GM12878 (cell line): ENCODE data around the gene ZDHHC9. TPM values are rescaled to one million over a fixed set of nuclear protein-coding genes. Genes with fewer than 3 reads are reported as not detected.
A peak's percentile ranks its signal among the peaks of the same experiment; 100 is the strongest.

ENCODE experiments used
- ASH2L ChIP-seq: fragments of 300-600, 200-600 bp; sonication (generic); IDR thresholded peaks from 2 replicates; pipeline ENCODE4 v1.6.1; 2017; ENCODE audit warnings: low read depth, mild to moderate bottlenecking, borderline replicate concordance
- ATF7 ChIP-seq: fragments of 450-650 bp; IDR thresholded peaks from 2 replicates; pipeline ENCODE4 v1.6.1; 2016; ENCODE audit warnings: low read depth, mild to moderate bottlenecking
- BCL11A ChIP-seq: IDR thresholded peaks from 2 replicates; pipeline ENCODE4 v1.6.1; 2011; ENCODE audit warnings: low read depth, low read length
- CBFB ChIP-seq: IDR thresholded peaks from 2 replicates; pipeline ENCODE4 v1.6.1; 2016; ENCODE audit warnings: antibody characterized with exemption, low read depth
- EP300 ChIP-seq, 2 experiments: fragments of 150-350 bp in 1 of 2; IDR thresholded peaks; 2 replicates each; pipeline ENCODE4 v1.6.1; 2011 to 2012; ENCODE audit warnings: low read depth in 2 of 2, low read length in 2 of 2, borderline replicate concordance in 1 of 2, improper control_type of control experiment in 1 of 2, inconsistent platforms in 1 of 2; ENCODE audit not compliant: control insufficient read depth in 1 of 2
- HDGF ChIP-seq: fragments of 450-650 bp; IDR thresholded peaks from 2 replicates; pipeline ENCODE4 v1.6.1; 2016; ENCODE audit warnings: antibody characterized with exemption
- IKZF2 ChIP-seq, 2 experiments: fragments of 450-650 bp; IDR thresholded peaks; 2 replicates each; pipeline ENCODE4 v1.6.1; 2017; ENCODE audit warnings: mild to moderate bottlenecking in 2 of 2, moderate library complexity in 2 of 2
- MEF2B ChIP-seq: fragments of 450-650 bp; IDR thresholded peaks from 2 replicates; pipeline ENCODE4 v1.6.1; 2018; ENCODE audit warnings: mild to moderate bottlenecking, moderate library complexity; ENCODE audit not compliant: partially characterized antibody, poor library complexity, severe bottlenecking
- NBN ChIP-seq: fragments of 450-650 bp; IDR thresholded peaks from 2 replicates; pipeline ENCODE4 v1.6.1; 2016
- NFXL1 ChIP-seq: fragments of 450-650 bp; IDR thresholded peaks from 2 replicates; pipeline ENCODE4 v1.6.1; 2017; ENCODE audit warnings: antibody characterized with exemption, mild to moderate bottlenecking, borderline replicate concordance
- NFYA ChIP-seq: IDR thresholded peaks from 2 replicates; pipeline ENCODE4 v1.6.1; 2011; ENCODE audit warnings: low read depth, mild to moderate bottlenecking, low read length, improper control_type of control experiment, borderline replicate concordance
- NR2C1 ChIP-seq: fragments of 450-650 bp; IDR thresholded peaks from 2 replicates; pipeline ENCODE4 v1.6.1; 2017; ENCODE audit warnings: antibody characterized with exemption, mild to moderate bottlenecking, moderate library complexity
- PAX5 ChIP-seq: IDR thresholded peaks from 2 replicates; pipeline ENCODE4 v1.6.1; 2011; ENCODE audit warnings: low read depth, low read length, borderline replicate concordance
- POLR2A ChIP-seq: IDR thresholded peaks from 2 replicates; pipeline ENCODE4 v1.6.1; 2011; ENCODE audit warnings: low read depth, mild to moderate bottlenecking, low read length
- RB1 ChIP-seq: fragments of 450-650 bp; formaldehyde crosslinking; IDR thresholded peaks from 2 replicates; pipeline ENCODE4 v1.6.1; 2017; ENCODE audit warnings: mild to moderate bottlenecking, borderline replicate concordance
- SMAD5 ChIP-seq: IDR thresholded peaks from 2 replicates; pipeline ENCODE4 v1.6.1; 2016; ENCODE audit warnings: antibody characterized with exemption, low read depth
- TAF1 ChIP-seq: IDR thresholded peaks from 2 replicates; pipeline ENCODE4 v1.6.1; 2011; ENCODE audit warnings: mild to moderate bottlenecking, low read depth, low read length, borderline replicate concordance
- TCF3 ChIP-seq: IDR thresholded peaks from 2 replicates; pipeline ENCODE4 v1.6.1; 2012; ENCODE audit warnings: low read depth, mild to moderate bottlenecking, low read length, borderline replicate concordance; ENCODE audit not compliant: insufficient read depth
- YY1 ChIP-seq: IDR thresholded peaks from 2 replicates; pipeline ENCODE4 v1.6.1; 2011; ENCODE audit warnings: low read depth, mild to moderate bottlenecking, low read length
- ZNF207 ChIP-seq: fragments of 450-650 bp; IDR thresholded peaks from 2 replicates; pipeline ENCODE4 v1.6.1; 2014; ENCODE audit warnings: antibody characterized with exemption, mild to moderate bottlenecking, borderline replicate concordance
- ZNF592 ChIP-seq: fragments of 450-650 bp; IDR thresholded peaks from 2 replicates; pipeline ENCODE4 v1.6.1; 2017; ENCODE audit warnings: mild to moderate bottlenecking, moderate library complexity
- polyA plus RNA-seq, 11 experiments: library from polyadenylated mRNA; depleted of rRNA in 4 of 11; unstranded in 6 of 11; stranded (reverse) in 5 of 11; fragments of >200 nt; fragmentation: Nextera tagmentation in 4 of 11; fragmentation: Illumina TruSeq in 1 of 11; extraction: Ambion mirVana in 4 of 11; extraction: Trizol in 1 of 11; gene quantifications; 1 replicate in 1 of 11; 2 replicates in 10 of 11; pipeline versions ENCODE4 v1.2.1 to v1.2.3, GENCODE V29; 2011 to 2016; ENCODE audit warnings: inconsistent platforms in 2 of 11, missing spikeins in 2 of 11, low read depth in 1 of 11
- total RNA-seq, 4 experiments: library from RNA; depleted of rRNA in 3 of 4; stranded (reverse); fragments of >200 nt in 3 of 4; fragmentation: Illumina TruSeq in 1 of 4; extraction: Trizol in 1 of 4; gene quantifications; 2 replicates each; pipeline versions ENCODE4 v1.2.1 to v1.2.3, GENCODE V29; 2013 to 2021
- TF ChIP-seq, protein P1 (sequence below): IDR thresholded peaks from 2 replicates; pipeline ENCODE4 v1.6.1; 2011; ENCODE audit warnings: low read depth, mild to moderate bottlenecking, low read length, moderate library complexity, borderline replicate concordance; ENCODE audit errors: extremely low read depth
- TF ChIP-seq, protein P2 (sequence below): fragments of 450-650 bp; IDR thresholded peaks from 2 replicates; pipeline ENCODE4 v1.6.1; 2018; ENCODE audit warnings: mild to moderate bottlenecking, low read depth, moderate library complexity; ENCODE audit not compliant: partially characterized antibody

Gene ZDHHC9
- total and polyA plus RNA-seq, 10 of the 15 experiments (the other 5 are each of a cell fraction or from before 2014, with no cell fraction given): 1.8 to 13.0 (median 5.4) TPM

GRCh38 chrX:129777218-129778030, 66.3 kb downstream of the ZDHHC9 start (continued):
- no peak for TF ChIP-seq YY1
- TF ChIP-seq MEF2B: no peak
- TF ChIP-seq, protein P1, sequence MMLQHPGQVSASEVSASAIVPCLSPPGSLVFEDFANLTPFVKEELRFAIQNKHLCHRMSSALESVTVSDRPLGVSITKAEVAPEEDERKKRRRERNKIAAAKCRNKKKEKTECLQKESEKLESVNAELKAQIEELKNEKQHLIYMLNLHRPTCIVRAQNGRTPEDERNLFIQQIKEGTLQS: no peak
- peak; percentile 48; the same call in 1 of the 2 replicates for TF ChIP-seq PAX5
- no peak for TF ChIP-seq NFYA
- TF ChIP-seq EP300 (IDR thresholded peaks at IDR 0.05; ENCODE audit: borderline replicate concordance in 1 of 2, control insufficient read depth in 1 of 2, low read depth in 2 of 2, low read length in 2 of 2): peak in 1 of 2 experiments; percentile 28; a peak in 1 of 4 replicates
- TF ChIP-seq TCF3: peak; percentile 67; the same call in 1 of the 2 replicates
- 0 out of 2 replicates have a peak, but pooled peaks have one; percentile 12 for TF ChIP-seq BCL11A
- TF ChIP-seq HDGF: 0 out of 2 replicates have a peak, but pooled peaks have one; percentile 60
- 0 out of 2 replicates have a peak, but pooled peaks have one; percentile 5 for TF ChIP-seq NR2C1
- TF ChIP-seq ATF7: 0 out of 2 replicates have a peak, but pooled peaks have one; percentile 30
- TF ChIP-seq, protein P2, sequence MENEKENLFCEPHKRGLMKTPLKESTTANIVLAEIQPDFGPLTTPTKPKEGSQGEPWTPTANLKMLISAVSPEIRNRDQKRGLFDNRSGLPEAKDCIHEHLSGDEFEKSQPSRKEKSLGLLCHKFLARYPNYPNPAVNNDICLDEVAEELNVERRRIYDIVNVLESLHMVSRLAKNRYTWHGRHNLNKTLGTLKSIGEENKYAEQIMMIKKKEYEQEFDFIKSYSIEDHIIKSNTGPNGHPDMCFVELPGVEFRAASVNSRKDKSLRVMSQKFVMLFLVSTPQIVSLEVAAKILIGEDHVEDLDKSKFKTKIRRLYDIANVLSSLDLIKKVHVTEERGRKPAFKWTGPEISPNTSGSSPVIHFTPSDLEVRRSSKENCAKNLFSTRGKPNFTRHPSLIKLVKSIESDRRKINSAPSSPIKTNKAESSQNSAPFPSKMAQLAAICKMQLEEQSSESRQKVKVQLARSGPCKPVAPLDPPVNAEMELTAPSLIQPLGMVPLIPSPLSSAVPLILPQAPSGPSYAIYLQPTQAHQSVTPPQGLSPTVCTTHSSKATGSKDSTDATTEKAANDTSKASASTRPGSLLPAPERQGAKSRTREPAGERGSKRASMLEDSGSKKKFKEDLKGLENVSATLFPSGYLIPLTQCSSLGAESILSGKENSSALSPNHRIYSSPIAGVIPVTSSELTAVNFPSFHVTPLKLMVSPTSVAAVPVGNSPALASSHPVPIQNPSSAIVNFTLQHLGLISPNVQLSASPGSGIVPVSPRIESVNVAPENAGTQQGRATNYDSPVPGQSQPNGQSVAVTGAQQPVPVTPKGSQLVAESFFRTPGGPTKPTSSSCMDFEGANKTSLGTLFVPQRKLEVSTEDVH: no peak
- TF ChIP-seq SMAD5: peak; percentile 64; the same call in 1 of the 2 replicates
- 0 out of 2 replicates have a peak, but pooled peaks have one; percentile 22 for TF ChIP-seq ASH2L
- TF ChIP-seq CBFB: peak; percentile 76
- no peak for TF ChIP-seq NFXL1
- TF ChIP-seq NBN: peak; percentile 71; the same call in 1 of the 2 replicates
- peak; percentile 85; the same call in 1 of the 2 replicates for TF ChIP-seq ZNF592
- TF ChIP-seq TAF1: peak; percentile 87; the same call in 1 of the 2 replicates
- 0 out of 2 replicates have a peak, but pooled peaks have one; percentile 30 for TF ChIP-seq ZNF207
- peak; percentile 86 to 89 for TF ChIP-seq IKZF2 (IDR thresholded peaks at IDR 0.05)
- TF ChIP-seq POLR2A: peak; percentile 70
- 0 out of 2 replicates have a peak, but pooled peaks have one; percentile 39 for TF ChIP-seq RB1
